ENCODE results near the gene TXNDC16. TPM values are rescaled to one million over a fixed set of nuclear protein-coding genes. Genes with fewer than 3 reads are reported as not detected.

Gene TXNDC16
- total and polyA plus RNA-seq, 2 donors (not counting 3 experiments of a cell fraction or from before 2014, with no cell fraction given) = 2.3 to 4.5 TPM

DNA sequence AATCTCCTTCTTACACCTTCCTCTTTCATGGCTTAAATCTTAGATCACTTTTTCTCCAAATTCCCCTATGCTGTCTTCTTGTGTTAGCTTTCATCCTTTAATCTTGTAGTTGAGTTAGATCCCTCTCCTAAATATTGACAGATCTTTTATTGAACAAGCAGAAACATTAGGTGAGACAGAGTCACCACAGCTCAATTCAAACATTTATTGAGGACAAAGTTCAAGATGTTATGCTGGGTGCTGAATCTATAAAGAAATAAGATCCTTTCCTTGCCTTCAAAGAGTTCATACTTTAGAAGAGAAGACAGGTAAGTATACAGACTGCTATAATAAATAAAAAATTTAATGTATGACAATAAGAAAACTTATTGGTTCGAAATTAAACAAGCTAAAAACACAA is 109.7 kb downstream of the TXNDC16 start:
- BruUV-seq (replicated peaks) = no TSS peak
- no peaks in the 10 kb centered on the region for H3K9me3 ChIP-seq (replicated peaks; ENCODE audit: control insufficient read depth, insufficient read depth, low read length)
- H3K4me1 ChIP-seq (ENCODE audit: control insufficient read depth, extremely low read depth, insufficient read depth, low read length) = no peaks in the 10 kb centered on the region
- H3K9ac ChIP-seq (replicated peaks; ENCODE audit: extremely low read depth, insufficient read depth, low read length) = no peak overlapping the region
- H3K4me2 ChIP-seq (ENCODE audit: insufficient read depth, low read length) = no peak overlapping the region
- no peak overlapping the region for H2AFZ ChIP-seq (ENCODE audit: low read depth, low read length)
- dilution Hi-C loops (cut with MboI; ENCODE audit: extremely low pct_ligation_motif_present, low sequenced_read_pairs) = no loop called here
- H3K36me3 ChIP-seq (ENCODE audit: control insufficient read depth in 2 of 2, extremely low read depth in 1 of 2, insufficient read depth in 2 of 2, low read length in 2 of 2) = no peaks in the 10 kb centered on the region
- no peaks in the 10 kb centered on the region for H3K27me3 ChIP-seq (ENCODE audit: control insufficient read depth in 2 of 2, insufficient read depth in 2 of 2, low read length in 2 of 2)
- FAIRE-seq (no peak), DNase-seq (ENCODE audit: low read depth, low spot score) (no peak)
- no peak overlapping the region for H3K4me3 ChIP-seq (replicated peaks in 1 of 3; ENCODE audit: insufficient read depth in 1 of 3, low read depth in 1 of 3, low read length in 3 of 3)
- H3K9me1 ChIP-seq (replicated peaks; ENCODE audit: control insufficient read depth, extremely low read depth, insufficient read depth, low read length) = peaks cover 2% of the 10 kb centered on the region
- ChIA-PET CTCF (interaction anchor here (0.8 to 1.8 kb wide), 4 partner anchors 9 to 113 kb away, joined by 3 to 5 read pairs (median 4); no protein-coding TSS in a partner anchor), POLR2A (no interaction called here)
- no peak for TF ChIP-seq FOS (IDR thresholded peaks at IDR 0.05; ENCODE audit: borderline replicate concordance, insufficient read depth, low read length)
- TF ChIP-seq POLR2A (IDR thresholded peaks at IDR 0.05; ENCODE audit: low read depth, low read length) = no peak
- TF ChIP-seq, protein P1, sequence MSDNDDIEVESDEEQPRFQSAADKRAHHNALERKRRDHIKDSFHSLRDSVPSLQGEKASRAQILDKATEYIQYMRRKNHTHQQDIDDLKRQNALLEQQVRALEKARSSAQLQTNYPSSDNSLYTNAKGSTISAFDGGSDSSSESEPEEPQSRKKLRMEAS (IDR thresholded peaks at IDR 0.05; ENCODE audit: insufficient read depth, insufficient read length) = no peak
- no peak for TF ChIP-seq GATA2 (IDR thresholded peaks at IDR 0.05; ENCODE audit: insufficient read depth, insufficient read length, low read depth, low read length)
- TF ChIP-seq, protein P2, sequence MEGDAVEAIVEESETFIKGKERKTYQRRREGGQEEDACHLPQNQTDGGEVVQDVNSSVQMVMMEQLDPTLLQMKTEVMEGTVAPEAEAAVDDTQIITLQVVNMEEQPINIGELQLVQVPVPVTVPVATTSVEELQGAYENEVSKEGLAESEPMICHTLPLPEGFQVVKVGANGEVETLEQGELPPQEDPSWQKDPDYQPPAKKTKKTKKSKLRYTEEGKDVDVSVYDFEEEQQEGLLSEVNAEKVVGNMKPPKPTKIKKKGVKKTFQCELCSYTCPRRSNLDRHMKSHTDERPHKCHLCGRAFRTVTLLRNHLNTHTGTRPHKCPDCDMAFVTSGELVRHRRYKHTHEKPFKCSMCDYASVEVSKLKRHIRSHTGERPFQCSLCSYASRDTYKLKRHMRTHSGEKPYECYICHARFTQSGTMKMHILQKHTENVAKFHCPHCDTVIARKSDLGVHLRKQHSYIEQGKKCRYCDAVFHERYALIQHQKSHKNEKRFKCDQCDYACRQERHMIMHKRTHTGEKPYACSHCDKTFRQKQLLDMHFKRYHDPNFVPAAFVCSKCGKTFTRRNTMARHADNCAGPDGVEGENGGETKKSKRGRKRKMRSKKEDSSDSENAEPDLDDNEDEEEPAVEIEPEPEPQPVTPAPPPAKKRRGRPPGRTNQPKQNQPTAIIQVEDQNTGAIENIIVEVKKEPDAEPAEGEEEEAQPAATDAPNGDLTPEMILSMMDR (IDR thresholded peaks at IDR 0.05; ENCODE audit: extremely low read depth in 1 of 2, insufficient read depth in 1 of 2, low read depth in 1 of 2, low read length in 2 of 2) = no peak
- no peak for TF ChIP-seq EZH2 (IDR thresholded peaks at IDR 0.05; ENCODE audit: borderline replicate concordance, low read depth, low read length, severe bottlenecking)
- TF ChIP-seq POLR2AphosphoS5 (IDR thresholded peaks at IDR 0.05; ENCODE audit: insufficient read depth, low read depth, low read length) = no peak
- no peak for TF ChIP-seq JUN (IDR thresholded peaks at IDR 0.05; ENCODE audit: borderline replicate concordance, insufficient read depth, insufficient read length, low read depth)
- TF ChIP-seq MYC (IDR thresholded peaks at IDR 0.05; ENCODE audit: low read depth, low read length) = no peak
- no peaks in the 10 kb centered on the region for H4K20me1 ChIP-seq (replicated peaks; ENCODE audit: control insufficient read depth, extremely low read depth, insufficient read depth, low read length)
- intact Hi-C loops (cut with micrococcal nuclease) = no loop called here
- no peak overlapping the region for H3K27ac ChIP-seq (ENCODE audit: insufficient read depth, low read depth, low read length)
- H3K79me2 ChIP-seq (ENCODE audit: control insufficient read depth, insufficient read depth, low read length) = no peaks in the 10 kb centered on the region
